ENCODE measurements around the gene AIP. TPM values are rescaled to one million over a fixed set of nuclear protein-coding genes. Genes with fewer than 3 reads are reported as not detected.

Gene AIP
- total RNA-seq, result 42.2 TPM

DNA sequence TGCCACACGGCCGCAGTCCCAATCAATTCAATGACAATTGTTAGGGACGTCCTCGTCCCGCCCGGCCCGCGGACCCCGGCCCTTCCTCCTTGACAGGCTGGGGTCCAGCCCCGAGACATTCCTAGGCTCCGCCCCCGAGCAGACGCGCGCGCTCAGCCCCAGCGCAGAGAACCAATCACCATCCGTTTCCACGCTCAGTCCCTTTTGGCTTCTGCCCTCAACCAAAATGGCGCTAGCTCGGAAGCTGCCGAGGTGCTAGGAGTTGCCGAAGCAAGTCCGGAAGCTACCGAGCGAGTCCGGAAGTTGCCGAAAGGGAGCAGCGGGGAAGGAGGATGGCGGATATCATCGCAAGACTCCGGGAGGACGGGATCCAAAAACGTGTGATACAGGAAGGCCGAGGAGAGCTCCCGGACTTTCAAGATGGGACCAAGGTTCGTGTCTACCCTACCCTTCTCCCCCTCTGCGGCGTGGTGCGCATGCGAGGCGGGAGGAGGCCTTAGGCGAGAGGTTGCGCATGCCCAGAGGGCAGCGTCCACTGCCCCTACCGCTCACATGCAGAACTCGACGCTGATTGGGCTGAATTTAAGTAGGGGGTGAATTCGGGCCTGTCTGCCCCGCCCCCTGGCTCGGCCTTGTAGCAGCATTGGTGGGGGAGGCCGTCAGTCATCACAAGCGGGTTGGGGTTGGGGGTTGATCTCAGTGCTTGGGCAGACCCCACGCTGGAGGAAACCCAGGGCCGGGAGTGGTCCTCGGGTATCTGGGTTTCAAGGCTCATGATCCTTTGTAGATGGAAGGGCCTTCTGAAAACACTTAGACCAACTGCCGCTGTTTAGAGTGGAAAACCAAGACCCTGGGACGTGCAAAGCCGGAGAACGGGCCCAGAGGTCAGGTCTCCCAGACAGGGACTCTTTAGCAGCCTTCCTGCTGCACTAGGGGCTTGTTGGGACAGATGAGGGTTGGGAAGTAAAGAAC lies at the start of gene AIP:
AIP (plus strand) TSS at position 200 of the 972 bp plus-strand sequence; CDS start at position 333, 133 bp downstream.
- peak; percentile 99 for DNase-seq

DNA sequence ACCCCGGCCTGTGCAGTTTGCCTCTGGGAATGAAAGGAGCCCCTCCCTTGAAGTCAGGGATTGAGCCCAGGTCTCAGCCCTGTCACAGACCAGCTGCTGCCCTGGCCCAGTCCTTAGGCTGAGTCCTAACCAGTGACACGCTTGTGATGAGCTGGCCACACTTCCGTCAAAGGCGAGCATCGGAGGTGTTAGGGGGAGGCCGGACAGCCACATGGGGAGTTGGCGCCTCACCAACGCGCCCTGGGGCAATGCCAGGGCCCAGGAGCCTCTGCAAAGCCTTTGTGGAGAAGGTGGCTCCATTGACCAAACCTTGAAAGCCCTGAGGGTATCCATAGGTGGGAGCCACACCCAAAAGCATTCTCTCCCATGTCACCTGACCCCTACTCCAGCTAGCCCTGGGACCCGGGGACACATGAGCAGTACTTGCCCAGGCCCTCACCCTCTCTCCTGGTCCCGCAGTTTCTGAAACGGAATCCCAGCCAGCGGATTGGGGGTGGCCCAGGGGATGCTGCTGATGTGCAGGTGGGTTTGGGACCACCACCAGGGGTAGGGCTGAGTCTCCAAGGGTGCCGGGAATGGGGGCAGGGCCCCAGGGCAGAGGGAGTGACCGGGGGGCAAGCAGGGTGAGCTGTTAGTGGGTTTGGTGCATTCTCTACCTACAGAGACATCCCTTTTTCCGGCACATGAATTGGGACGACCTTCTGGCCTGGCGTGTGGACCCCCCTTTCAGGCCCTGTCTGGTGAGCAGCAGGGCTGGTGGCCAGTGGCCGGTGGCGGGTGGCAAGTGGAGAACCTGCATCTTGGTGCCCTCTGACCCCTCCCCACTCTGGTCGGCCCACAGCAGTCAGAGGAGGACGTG lies 49.1 kb upstream of the AIP start:
- no peak for DNase-seq

DNA sequence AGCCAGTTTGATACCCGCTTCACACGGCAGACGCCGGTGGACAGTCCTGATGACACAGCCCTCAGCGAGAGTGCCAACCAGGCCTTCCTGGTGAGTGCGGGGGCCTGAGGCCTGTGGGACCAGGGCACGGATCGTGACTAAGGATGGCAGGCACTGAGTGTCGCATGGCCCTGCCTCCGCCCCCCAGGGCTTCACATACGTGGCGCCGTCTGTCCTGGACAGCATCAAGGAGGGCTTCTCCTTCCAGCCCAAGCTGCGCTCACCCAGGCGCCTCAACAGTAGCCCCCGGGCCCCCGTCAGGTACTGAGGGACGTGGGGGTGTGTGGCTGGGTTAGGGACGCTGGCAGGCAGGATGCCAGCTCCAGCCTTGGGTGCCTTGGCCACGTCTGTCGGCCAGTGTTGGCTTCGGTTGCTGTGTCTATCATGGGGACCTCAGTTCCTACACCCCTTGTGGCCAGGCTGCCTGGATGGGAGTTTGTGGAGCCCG lies 48.4 kb upstream of the AIP start:
- no peak for DNase-seq

DNA sequence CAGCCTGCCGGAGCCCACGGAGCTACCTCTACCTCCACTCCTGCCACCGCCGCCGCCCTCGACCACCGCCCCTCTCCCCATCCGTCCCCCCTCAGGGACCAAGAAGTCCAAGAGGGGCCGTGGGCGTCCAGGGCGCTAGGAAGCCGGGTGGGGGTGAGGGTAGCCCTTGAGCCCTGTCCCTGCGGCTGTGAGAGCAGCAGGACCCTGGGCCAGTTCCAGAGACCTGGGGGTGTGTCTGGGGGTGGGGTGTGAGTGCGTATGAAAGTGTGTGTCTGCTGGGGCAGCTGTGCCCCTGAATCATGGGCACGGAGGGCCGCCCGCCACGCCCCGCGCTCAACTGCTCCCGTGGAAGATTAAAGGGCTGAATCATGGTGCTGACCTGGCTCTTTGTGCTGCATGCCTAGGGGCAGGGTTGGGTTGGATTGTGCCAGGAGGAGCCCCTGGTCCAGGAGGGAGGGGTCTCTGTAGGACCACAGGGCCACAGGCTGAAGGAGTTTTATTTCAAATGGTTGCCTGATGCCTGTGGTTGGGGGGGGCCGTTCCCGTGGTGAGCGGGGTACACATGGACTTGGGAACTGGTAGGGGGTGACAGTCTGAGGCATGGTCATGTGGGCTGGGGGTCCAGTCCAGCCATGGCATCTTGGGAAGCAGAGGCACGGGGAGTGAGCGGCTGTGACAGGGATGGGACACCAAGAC lies 47.6 kb upstream of the AIP start:
- DNase-seq, result no peak

DNA sequence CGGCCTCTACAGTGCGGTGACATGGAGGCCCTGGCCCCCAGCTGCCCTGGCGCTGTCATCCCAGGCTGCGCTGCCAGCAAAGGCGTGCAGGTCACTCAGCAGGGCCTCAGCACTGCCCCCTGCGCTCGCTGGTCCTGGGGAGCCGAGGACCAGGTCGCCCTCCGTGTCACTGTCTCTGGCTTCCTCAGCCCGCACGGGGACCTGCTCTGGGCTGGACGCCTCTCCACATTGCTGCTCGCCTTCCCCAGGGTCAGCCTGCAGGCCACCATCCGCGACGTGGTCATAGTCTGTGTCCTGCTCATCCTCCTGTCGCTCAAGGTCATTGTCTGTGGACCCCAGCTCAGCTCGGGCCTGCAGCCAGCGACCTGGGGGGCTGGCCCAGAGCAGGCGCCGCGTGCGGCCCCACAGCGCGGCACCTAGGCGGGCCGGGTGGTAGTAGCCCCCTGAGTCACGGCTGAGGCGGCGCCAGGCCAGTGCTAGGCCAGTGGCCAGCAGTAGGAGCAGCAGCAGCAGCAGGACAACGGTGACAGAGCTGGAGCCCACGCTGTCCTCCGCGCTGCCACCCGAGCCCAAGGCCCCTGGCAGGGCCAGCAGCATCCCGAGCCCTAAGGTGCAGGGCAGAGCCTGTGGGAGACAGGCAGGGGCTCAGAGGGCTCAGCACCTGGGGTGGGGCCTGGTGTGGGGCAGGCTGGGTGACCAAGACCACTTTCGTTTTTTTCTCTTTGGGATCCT lies 46.9 kb upstream of the AIP start:
- no peak for DNase-seq

DNA sequence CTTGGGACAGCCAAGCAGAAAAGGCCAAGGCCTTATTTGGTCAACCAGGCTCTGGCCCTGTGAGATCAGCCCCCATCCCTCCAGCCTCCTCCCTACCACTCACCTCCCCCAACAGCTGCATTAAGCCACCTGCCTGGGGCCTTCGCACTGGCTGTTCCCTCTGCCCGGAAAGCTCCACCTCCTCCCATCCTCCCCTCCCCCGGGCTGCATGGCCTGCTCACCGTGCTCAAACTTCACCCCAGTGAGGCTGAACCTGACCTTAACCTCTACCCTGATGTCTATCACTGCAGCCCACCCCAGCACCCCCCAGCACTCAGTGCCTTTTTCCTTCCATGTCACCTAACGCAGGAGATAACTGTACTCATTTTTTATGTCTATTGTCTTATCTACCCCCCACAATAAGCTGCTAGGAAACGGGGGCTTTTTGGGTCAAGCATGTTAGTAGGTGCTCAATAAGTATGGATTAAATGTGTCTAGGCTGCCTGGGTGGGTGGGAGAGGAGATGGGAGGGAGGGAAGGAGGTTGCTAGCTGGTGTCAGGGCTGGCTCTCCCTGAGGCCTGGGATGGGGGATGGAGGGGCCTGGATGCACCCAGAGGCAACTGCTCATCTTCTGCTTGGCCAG lies 46.3 kb upstream of the AIP start:
- peak; percentile 64 for DNase-seq

DNA sequence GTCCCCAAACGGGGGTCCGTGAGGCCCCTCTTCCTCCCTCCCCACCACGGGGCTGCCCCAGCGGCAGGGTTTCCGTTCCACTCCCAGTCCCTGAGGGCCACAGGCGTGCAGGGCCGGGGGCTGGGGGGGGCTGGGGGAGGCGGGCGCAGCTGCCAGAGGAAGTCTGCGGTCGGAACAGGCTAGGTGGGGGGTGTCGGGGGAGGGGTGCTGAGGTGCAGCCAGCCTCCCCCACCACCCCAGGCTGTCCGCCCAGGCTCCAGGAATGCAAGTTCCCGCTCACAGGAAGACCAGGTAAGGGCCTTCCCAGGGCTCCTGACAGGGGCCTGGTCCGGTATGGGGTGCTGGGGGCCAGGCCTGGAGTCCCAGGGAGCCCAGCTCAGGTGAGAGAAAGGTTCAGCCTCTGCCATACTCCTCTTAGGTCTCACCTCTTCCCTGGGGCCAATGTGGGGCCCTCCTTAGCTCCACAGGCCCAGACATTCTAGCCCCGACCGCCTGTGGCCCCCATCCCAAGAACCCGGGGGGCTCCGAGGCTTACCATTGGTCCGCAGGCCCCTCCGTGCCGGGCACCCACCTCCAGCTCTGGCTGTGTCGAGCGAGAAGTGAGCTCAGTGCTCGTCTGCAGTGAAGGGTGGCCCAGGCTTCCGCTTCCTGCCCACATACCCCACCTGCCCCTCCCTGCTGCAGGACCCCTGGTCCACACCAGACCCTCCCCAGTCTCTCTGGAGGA lies 45.6 kb upstream of the AIP start, which contains the start of gene PTPRCAP:
PTPRCAP (minus strand) TSS at position 601 of the 727 bp plus-strand sequence; CDS start at position 538, 63 bp downstream.
- DNase-seq, result no peak

DNA sequence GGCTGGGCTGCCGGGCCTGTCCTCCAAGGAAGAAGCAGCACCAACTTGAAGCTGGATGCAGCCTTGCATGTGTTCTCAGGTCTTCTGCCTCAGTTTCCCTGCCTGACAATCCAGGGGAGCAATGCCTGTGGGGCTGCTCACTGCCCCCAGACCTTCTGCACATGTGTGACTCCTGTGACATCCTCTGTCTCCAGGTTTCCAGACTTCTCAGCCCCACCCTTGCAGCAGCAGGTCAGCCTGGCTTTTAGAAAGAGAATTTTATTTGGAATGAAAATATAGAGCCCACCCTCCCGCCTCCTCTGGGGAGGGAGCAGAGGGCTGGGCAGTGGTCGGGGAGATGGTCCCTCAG lies 45.0 kb upstream of the AIP start:
- no peak for DNase-seq

DNA sequence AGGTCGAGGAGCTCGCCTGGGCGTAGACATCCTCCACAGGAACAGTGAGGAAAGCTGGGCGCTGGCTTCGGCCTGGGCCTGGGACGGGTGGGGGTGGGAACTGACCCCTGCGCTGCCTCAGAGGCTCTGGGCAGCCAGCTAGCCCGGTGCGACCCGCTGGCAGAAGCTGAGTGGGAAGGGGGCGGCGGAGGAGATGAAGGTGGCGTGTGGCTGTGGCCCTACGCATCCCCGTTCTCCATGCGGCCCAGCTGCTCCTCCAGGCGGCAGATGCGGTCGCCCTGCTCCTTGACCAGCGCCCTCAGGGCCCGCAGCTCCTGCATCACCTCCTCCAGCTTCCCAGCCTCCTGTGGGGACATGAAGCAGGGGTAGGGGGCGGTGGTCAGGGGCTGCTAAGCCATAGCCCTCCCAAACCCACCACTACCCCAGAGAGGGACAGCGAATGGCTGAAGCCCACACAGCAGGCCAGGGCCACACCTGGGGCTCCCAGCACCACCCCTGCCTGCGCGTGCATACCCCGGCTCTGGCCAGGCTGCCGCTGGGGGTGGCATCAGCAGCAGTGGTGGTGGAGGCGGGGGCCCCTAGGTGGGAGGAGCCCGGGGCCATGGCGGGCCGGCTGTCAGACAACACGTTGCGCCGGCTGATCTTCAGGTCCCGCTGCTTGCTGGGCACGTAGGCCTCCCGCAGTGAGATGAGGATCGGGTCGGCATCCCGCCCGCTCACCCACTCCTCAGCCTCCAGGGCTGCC lies 44.5 kb upstream of the AIP start:
- DNase-seq, result no peak

DNA sequence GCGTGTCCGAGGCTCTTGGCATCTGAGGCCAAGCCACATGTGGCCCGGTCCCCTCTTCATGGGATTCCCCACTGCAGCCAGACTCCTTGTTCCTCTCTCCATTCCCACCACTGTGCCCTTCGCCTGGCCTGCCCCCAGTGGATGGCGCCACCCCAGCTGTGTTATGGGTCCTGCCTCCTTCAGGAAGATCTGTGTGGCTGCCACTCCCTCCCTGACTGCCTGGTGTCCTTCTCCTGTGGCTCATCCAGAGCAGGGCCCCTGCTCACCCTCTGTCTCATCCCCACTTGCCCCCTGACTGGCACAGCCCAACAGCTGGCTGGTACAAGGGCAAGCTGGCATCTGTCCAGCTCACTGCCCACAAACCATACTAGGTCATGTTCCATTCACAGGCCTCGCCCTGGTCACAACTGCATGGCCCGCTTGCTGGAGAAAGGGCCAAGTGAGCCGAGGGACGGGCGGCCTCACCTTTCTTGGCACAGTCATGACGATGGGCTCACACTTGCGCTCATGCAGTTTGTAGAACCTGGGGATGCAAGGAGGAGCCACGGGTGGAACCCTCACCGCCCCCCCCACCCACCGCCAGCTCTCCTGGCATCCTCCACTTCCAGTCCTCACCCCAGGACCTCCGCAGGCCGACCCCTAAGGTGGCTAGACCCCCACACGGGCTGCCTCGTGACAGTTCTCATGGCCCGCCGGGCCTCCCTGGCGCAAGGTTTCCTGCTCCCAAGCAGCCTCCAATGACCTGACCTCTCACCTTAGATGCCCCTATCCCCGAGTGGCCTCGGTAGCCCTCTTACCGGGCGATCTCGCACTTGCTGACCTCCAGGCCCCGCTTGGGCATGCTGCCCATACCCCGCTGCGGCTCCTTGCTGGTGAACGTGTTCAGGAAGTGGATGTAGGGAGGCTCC lies 43.3 kb upstream of the AIP start:
- DNase-seq, result no peak

DNA sequence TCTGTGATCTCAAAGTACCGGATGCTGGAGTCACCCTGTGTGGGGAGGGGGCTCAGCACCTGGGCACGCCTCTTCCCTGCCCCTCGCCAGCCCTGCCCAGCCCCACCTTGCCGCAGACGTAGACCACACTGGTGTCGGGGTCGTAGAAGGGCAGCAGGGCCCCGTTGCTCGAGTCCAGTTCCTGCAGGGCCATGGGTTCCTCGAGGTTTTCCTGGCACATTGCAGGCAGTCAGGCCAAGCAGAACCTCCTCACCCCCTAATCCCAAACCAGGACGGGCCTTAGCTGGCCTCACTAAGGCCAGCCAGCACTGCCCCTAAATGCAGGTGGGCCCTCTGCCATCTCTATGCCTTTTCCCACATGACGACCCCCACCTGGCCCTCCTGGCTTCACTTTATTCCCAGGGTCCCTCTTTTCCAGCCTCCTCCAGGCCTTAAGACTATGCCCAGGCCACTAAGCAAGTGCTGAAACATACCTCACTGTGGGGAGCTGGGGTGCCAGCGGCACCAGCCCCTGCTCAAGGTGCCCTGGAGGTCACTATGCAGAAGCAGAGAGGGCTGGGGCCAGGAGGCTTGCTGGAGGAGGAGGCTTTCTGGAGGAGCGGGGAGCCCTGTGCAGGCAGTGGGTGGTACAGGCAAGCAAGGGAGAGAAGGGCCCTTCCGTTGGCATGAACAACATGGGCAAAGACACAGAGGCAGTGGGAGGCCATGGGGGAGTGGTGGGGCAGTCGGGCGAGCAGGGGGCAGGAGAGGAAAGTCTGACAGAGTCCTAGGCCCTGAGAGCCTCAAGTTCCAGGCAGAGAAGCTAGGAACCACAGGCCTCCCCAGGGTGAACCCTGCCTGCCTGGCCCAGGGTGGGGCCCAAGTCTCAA lies 42.4 kb upstream of the AIP start:
- no peak for DNase-seq

DNA sequence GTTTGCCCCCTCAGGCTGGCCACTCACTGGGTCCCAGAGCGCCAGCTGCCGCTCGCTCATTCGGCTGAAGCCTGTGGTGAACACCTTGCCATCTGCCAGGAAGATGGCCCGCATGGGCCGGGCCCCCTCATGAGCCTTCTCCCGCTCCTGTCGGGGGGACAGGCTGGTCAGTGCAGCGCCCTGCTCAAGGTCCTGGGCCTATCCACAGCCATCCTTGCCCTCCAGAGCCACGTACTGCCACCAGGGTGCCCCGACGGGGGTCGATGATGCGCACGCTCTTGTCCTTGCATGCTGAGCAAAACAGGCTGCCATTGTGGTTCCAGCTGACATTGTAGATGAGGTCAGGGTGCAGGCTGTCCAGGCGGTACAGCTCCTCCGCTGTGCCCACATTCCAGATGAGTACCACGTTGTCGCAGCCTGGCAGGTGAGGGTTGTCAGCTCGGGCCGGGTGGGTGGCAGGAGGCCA lies 41.7 kb upstream of the AIP start:
- no peak for DNase-seq

DNA sequence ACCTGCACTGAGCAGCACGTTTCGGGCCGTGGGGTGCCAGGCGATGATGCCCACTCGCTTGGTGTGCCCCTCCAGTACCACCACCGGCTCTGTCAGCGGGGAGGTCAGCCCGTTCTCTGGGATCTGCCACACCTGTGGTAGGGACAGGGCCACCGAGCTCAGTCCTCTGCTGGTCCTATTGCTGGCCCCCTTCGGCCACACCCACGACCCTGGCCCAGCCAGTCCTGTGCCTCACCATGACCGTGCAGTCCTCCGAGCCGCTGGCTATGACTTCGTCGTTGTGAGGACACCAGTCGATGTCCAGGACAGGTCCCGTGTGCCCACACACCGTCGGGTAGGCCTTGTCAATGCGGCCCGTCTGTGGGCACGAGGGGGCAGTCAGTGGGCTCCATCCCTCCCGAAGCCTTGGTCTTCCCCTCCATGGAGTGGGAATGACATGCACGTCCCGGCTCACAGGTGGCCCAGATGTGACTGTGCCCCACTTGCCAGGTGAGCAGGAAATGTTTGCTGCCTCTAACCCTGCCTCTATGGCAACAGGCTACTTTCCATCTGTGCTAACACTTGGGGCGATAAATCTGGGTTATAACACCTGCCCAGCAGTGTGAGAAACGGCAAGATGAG lies 41.0 kb upstream of the AIP start:
- no peak for DNase-seq

DNA sequence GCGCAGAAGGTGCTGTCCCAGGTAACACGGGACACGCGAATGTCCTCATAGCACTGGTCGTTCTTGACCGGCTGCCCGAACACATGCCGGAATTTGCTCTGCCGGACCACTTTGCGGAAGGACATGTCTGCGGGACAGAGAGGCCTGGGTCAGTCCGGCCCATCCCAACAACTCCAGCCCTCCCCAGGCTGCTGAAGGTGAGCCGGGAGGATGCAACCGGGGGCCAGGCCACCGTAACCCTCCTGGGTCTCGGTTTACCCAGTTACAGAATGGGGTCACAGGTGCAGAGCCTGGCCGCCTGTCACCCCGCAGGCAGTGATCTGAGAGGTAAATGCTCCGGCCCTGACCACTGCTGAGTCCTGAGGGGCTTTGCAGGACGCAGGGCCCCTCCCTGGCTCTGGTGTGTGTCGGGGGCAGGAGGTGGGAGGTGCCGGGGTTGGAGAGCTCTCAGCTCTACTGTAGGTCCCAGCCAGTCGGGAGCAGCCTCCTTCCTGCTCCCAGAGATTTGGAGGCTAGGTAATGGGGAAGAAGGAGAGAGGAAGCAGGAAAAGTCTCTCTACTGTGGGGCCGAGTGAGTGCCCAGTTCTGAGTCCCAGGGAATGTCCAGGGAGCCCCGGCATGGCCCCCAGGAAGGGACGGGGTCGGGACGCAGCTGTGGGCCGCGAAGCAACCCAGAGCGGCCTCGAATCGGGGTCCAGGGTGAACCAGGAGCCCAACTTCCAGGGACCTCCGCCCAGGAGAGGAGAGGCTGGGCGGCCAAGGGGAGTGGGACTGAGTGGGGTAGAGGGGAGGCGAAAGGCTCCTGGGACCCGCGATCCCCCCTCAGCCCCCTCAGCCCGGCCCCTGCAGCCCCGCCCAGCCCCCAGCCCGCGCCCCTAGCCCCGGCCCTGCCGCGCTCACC lies 40.1 kb upstream of the AIP start:
- no peak for DNase-seq

DNA sequence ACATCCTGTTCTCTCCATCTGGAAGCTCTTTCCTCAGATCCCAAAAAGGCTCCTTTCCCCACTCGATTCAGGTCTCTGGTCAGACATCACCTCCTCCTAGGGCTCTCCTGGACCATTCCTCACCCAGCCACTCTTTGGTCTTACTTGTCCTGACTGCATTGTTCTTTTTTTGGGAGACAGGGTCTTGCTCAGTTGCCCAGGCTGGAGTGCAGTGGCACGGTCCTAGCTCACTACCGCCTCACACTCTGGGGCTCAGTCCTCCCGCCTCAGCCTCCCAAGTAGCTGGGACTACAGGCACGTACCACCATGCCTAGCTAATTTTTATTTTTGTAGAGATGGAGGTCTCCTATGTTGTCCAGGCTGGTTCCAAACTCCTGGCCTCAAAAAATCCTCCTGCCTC lies 37.3 kb upstream of the AIP start:
- no peak for DNase-seq

DNA sequence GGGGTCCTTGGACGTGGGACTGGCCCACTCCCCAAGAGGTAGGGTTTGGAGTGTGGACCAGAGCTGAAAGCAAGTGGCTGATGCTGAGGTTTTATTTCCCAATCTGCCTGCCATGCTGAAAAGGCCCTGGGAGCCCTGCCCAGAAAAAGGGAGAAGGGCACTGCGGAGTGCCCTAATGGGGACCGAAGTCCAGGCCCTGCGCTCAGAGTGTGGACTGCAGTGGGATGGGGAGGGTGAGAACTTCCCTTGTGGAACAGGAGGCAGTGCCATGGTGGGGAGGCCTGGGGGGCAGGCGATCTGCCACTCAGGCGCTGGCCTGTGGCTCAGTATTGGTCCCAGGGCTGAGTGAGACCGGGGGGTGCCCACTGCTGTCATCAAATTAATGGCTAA lies 34.6 kb upstream of the AIP start:
- DNase-seq, result no peak
